Left ventricle myocardium inferior (tissue), 1 donor: ENCODE results near the gene UHRF2. TPM values are rescaled to one million over a fixed set of nuclear protein-coding genes. Genes with fewer than 3 reads are reported as not detected.
"Not testable (repeated sequence)": the region's sequence is repeated elsewhere in the genome, so short reads cannot be mapped to it uniquely, and the experiment has no call there.

Source experiments
- DNase-seq: peaks from one replicate; pipeline ENCODE4 v3.0.0-alpha.2; 2020
- H3K27ac ChIP-seq: fragments of 200-600 bp; replicated peaks from 2 replicates; pipeline ENCODE4 v1.8.0; 2021
- H3K27me3 ChIP-seq: fragments of 200-600 bp; 2 replicates; pipeline ENCODE4 v1.8.0; 2021; ENCODE audit warnings: low read depth
- H3K36me3 ChIP-seq: fragments of 200-600 bp; 2 replicates; pipeline ENCODE4 v1.8.0; 2021
- H3K4me1 ChIP-seq: fragments of 200-600 bp; 2 replicates; pipeline ENCODE4 v1.8.0; 2021
- H3K4me3 ChIP-seq: fragments of 200-600 bp; 2 replicates; pipeline ENCODE4 v1.8.0; 2021; ENCODE audit warnings: mild to moderate bottlenecking, moderate library complexity
- H3K9me3 ChIP-seq: fragments of 200-600 bp; replicated peaks from 2 replicates; pipeline ENCODE4 v1.8.0; 2021
- CTCF ChIP-seq: fragments of 200-600 bp; IDR thresholded peaks from 2 replicates; pipeline ENCODE4 v1.8.0; 2021; ENCODE audit warnings: antibody characterized with exemption, mild to moderate bottlenecking, borderline replicate concordance
- intact Hi-C: fragments of 100-400 bp; cut with micrococcal nuclease; formaldehyde crosslinking; loops from one replicate; pipeline ENCODE4 v1.11.0; 2022
- total RNA-seq: library from RNA; stranded (reverse); fragmentation: NEBNext Ultra II Directional; extraction: Animal tissue kit (Norgen Biotek cat#: 25700); gene quantifications from one replicate; pipeline ENCODE4 v1.2.1, GENCODE V29; 2021
- donor health status: DM: no; HTN: yes; CAD: no; lungs with severe emphysema.

UHRF2 gene
- total RNA-seq, 1 donor from 2014 or later, result 14.1 TPM

- TF ChIP-seq CTCF, result no peak
- intact Hi-C loops, result no loop called here
Observed at GRCh38 chr9:6525326-6526045, 112.5 kb downstream of the UHRF2 start.

GRCh38 chr9:6535594-6535993, 122.6 kb downstream of the UHRF2 start:
- no peaks in the 10 kb centered on the region for H3K4me1 ChIP-seq
- intact Hi-C loops, result no loop called here

More at GRCh38 chr9:6525326-6526045, 112.5 kb downstream of the UHRF2 start:
- peaks cover 26% of the 10 kb centered on the region for H3K9me3 ChIP-seq
- no peak overlapping the region for H3K27ac ChIP-seq
- H3K4me3 ChIP-seq, result no peak overlapping the region
- DNase-seq, result no peak
- peaks cover 15% of the 10 kb centered on the region for H3K36me3 ChIP-seq
- H3K27me3 ChIP-seq, result no peaks in the 10 kb centered on the region
- H3K4me1 ChIP-seq, result no peaks in the 10 kb centered on the region

GRCh38 chr9:6538666-6539071, 125.7 kb downstream of the UHRF2 start:
- Histone ChIP-seq H3K27ac (no peak overlapping the region), H3K4me3 (no peak overlapping the region), H3K27me3 (peaks cover 11% of the 10 kb centered on the region), H3K4me1 (no peaks in the 10 kb centered on the region), H3K36me3 (no peaks in the 10 kb centered on the region), H3K9me3 (no peaks in the 10 kb centered on the region)
- intact Hi-C loops, result no loop called here
- TF ChIP-seq CTCF, result no peak
- DNase-seq, result no peak

More at GRCh38 chr9:6535594-6535993, 122.6 kb downstream of the UHRF2 start:
- TF ChIP-seq CTCF, result no peak
- H3K4me3 ChIP-seq, result no peak overlapping the region
- no peak overlapping the region for H3K27ac ChIP-seq
- no peaks in the 10 kb centered on the region for H3K9me3 ChIP-seq
- peaks cover under 1% of the 10 kb centered on the region for H3K27me3 ChIP-seq
- H3K36me3 ChIP-seq, result no peaks in the 10 kb centered on the region
- no peak for DNase-seq

- H3K27ac ChIP-seq, H3K4me1 ChIP-seq, H3K9me3 ChIP-seq, DNase-seq, H3K36me3 ChIP-seq, H3K4me3 ChIP-seq, intact Hi-C loops: not testable (repeated sequence)
- peaks cover 11% of the 10 kb centered on the region for H3K27me3 ChIP-seq
Observed at GRCh38 chr9:6542617-6543016, 129.6 kb downstream of the UHRF2 start.

- DNase-seq, result no peak
- no peak for TF ChIP-seq CTCF
- peaks cover 11% of the 10 kb centered on the region for H3K27me3 ChIP-seq
- no peaks in the 10 kb centered on the region for H3K4me1 ChIP-seq
- intact Hi-C loops, result no loop called here
- H3K9me3 ChIP-seq, result no peaks in the 10 kb centered on the region
- no peak overlapping the region for H3K4me3 ChIP-seq
- H3K36me3 ChIP-seq, result no peaks in the 10 kb centered on the region
- H3K27ac ChIP-seq, result no peak overlapping the region
Observed at GRCh38 chr9:6543204-6543603, 130.2 kb downstream of the UHRF2 start.

- Histone ChIP-seq H3K9me3 (no peaks in the 10 kb centered on the region), H3K4me1 (no peaks in the 10 kb centered on the region), H3K27me3 (peaks cover 11% of the 10 kb centered on the region), H3K36me3 (no peaks in the 10 kb centered on the region), H3K4me3 (no peak overlapping the region), H3K27ac (no peak overlapping the region)
- DNase-seq, result no peak
- intact Hi-C loops, result no loop called here
- TF ChIP-seq CTCF, result no peak
Observed at GRCh38 chr9:6545017-6545691, 132.2 kb downstream of the UHRF2 start.
